GM19395 (cell line): ENCODE results near the gene ARRDC4.

Experiments
- ATAC-seq: cut with Tn5 transposase; IDR thresholded peaks from one replicate; pipeline ENCODE4 v1.9.1; 2021; ENCODE audit warnings: mild to moderate bottlenecking, moderate library complexity; ENCODE audit not compliant: unreplicated experiment

ARRDC4 gene

DNA sequence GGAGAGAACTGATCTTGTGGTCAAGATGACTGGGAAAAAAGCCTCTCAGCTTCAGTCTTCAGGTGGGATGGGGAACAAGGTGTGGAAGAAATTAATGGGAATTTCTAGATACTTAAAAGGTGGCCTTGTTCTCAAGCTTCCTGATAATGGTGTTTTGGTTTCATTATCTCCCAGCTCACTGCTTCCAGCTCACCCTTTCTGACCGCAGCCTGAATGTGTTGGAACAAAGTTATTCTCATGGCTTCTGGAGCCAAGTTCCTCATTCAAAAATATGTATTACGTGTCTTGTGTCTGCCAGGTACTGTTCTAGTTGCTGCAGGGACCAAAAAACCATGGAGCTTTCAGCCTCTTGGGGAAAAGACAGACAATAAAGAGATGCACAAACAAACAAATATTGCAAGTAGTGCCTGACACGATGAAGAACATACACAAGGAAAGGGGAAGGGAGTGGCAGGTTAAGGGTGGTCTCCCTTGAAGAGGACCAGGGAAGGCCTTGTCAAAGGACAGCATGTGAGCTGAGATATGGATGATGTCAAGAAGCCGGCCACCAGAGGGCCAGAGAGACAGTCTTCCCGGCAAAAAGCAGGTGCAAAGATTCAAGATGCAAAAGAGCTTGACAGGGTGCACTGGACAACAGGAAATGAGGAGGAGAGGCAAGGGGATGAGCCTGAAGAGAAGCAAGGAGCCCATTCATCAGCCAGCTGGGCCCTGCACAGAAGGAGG is 35.5 kb downstream of the ARRDC4 start:
- ATAC-seq: no peak

DNA sequence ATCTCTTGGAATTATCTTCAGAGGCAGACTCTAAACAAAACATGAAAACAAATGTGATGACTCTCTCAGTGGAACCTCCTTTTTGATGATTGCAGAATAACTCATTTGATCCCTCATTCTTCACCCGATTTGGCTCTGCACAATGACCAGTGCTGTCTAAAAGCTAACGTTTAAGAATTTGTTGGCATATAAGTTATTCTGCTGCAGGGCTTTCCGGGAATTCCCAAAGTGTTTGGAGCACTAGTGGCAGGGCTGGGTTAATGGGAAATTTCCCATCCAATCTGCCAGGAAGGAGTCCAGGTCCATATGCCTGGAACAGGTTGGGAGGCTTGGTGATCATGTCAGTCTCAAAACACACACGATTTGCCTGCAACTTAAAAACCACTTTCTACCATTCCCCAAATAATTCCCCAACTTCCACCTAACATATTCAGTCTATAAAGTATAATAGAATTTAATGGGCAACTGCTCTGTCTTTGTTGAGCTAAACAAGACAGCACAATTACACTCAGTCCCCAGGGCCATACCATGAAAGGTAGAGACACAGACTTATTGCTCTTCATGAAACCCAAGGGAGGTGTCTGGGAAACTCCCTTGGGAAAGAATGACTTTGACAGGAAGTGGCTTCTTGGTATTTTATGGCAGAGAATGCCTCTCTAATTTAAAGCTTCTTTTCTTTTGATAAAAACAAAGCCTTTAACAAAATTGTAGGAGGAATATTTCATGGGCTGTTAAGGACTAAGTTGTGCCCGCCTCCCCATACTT is 38.0 kb downstream of the ARRDC4 start:
- ATAC-seq: no peak

DNA sequence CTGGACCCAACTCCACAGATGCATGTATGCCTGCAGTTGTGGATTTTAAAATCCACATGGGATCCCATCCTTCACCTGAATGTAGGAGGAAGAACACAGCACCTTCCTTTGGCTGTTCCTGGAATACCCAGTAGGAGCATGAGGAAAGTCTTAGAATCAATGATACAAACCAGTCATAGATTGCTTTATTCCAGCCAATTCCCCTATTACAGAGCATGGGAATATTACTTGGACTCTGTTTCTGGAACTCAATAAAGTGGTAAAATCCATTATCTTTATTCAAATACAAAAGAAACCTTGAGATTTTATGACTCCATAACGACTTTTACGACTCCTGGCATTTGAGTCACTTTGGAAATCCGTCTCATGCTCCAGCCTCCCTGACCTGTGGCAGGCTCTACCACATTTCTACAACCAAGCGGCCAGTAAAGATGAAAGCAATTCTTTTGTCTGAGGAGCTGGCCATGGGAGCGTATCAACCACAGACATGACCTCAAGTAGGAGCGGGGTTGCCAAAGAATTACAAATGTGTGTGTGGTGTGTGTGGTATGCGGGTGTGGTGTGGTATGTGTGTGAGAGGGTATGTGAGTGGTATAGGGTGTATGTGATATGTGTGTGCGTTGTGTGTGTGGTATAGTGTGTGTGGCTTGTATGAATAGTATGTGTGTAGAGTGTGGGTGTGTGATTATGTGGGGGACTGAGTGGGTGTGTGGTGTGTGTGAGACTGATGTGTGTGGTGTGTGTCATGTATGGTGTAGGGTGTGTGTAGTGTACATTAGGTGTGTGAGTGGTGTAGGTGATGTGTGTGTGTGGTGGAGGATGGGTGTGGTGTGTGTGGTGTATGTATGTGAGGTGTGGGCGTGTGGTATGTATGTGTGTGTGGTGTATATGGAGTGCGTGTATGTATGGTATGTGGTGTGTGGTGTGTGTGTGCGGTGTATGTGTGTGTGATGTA is 40.0 kb downstream of the ARRDC4 start:
- no peak for ATAC-seq

DNA sequence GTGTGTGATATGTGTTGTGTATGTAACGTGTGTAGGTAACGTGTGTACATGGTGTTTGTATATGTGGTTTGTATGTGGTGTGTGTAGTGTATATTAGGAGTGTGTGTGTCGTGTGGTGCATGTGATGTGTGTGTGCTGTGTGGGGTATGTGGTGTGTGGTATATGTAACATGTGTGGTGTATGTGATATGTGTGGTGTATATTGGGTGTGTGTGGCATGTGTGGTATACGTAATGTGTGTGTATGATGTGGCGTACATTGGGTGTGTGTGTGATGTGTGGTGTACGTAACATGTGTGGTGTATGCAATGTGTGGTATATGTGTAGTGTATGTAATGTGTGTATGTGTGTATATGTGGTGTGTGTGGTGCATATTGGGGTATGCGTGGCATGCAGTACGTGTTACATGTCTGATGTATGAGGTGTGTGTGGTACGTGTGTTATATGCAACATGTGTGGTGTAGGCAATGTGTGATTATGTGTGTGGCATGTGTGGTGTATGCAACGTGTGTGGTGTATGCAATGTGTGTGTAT is 41.2 kb downstream of the ARRDC4 start:
- ATAC-seq: no peak

DNA sequence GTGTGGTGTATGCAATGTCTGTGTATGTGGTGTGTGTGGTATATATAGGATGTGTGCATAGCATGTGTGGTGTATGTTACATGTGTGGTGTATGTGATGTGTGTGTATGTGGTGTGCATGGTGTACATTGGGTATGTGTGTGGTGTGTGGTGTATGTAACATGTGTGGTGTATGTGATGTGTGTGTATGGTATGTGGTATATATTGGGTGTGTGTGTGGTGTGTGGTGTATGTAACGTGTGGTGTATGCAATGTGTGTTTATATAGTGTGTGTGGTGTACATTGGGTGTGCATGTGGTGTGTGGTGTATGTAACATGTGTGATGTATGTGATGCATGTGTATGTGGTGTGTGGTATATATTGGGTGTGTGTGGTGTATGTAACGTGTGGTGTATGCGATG is 41.9 kb downstream of the ARRDC4 start:
- no peak for ATAC-seq

DNA sequence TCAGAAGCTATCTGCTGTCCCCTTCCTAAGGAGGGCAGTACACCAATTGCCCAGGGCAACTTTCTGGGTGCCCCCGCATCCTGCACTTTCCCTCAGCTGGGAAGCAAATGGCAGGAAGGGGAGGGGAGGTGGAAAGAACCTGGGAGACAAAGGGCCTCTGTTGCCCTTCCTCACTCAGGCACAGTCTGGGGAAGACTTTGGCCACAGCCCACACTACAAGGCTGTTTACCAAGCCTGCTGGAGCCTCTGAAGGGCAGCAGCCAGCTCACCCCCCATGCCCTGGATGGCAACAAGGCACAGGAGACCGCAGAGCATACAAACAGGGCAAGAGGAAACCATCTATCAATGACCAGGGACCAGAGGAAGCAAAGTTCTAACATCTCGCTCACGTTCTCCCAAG is 42.4 kb downstream of the ARRDC4 start:
- no peak for ATAC-seq

DNA sequence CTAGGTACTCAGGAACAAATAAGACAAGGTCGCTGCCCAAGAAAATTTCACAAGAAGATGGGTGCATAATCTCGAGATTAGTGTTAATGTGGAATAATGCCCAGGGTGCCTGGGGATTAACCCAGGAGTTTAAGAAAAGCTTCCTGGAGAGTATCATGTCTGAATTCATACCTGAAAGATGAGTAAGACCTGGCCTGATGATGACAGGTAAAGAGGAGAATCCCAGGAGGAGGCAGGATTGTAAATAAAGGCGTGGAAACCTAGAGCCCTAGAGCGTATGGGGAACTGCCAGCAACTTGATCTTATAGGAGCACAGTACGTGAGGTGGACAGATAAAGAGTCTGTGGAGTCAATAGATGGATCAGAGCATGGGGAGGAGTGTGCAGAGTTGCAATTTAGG is 43.0 kb downstream of the ARRDC4 start:
- ATAC-seq: no peak

DNA sequence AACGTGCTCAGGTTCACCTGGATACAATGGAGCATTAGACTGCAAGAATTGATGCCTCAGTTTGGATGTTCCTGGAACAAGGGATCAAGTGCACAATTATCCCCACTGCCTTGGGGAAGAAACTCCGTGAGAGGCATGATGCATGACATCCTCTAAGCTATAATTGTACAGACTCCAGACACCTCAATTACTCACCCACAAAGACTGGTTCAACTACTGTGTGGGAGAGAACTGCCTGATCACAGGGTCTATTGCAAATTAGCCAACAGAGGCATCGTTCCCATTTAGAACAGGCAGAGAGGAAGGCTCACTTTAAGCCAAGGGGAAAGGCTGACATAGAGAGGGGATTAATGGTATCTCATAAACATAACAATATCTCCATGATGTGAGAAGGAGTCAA is 43.5 kb downstream of the ARRDC4 start:
- ATAC-seq: no peak

DNA sequence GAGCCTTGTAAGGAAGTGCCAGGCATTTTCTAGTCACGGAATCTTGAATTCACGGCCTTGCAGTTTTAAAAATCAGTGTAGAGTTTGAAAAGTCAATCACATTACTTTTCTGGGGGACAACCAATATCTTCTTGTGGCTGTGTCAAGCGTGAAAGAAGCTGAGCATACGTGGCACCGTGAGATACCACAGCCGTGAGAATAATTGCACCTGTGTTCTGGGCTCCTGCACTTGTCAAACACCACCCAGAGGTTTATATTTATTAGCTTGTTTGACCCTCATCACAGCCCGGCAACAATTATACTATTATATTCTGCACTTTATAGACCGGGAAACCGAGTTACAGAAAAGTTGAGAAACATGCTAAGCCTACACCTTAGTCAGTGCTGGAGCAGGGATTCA is 45.2 kb downstream of the ARRDC4 start:
- no peak for ATAC-seq

DNA sequence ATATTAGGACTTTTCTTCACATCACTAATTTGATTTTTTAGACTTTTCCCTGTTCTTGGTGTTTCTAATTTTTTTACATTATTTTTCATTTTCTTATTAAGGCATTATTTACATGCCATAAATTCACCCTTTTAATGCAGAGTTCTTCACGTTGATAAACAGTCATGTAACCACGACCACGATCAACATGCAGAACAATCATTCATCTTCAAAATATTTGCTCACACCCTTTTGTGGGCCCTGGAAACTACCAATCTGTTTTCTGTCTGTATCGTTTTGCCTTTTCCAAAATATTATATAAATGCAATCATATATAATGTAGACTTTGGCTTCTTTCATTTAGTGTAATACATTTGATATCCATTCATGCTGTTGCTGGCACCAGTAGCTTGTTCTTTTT is 48.7 kb downstream of the ARRDC4 start:
- no peak for ATAC-seq

DNA sequence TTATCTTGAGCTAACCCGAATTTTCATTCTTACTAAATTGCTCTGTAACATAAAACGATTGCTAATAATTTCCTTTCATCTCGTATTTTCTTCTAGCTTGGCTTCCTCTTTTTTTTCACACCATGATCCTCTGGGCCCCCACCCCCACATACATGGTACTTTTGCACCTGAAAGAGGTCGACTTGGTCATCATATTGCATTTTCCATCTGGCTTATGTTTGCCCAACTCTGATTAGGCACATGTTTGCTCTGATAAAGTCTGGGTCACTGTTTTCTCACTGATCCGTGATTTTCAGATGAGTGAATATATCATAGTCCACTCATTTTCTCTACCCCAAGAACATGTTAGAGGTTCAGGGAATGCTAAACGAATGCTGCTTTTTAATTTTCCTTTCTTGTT is 49.5 kb downstream of the ARRDC4 start:
- no peak for ATAC-seq

DNA sequence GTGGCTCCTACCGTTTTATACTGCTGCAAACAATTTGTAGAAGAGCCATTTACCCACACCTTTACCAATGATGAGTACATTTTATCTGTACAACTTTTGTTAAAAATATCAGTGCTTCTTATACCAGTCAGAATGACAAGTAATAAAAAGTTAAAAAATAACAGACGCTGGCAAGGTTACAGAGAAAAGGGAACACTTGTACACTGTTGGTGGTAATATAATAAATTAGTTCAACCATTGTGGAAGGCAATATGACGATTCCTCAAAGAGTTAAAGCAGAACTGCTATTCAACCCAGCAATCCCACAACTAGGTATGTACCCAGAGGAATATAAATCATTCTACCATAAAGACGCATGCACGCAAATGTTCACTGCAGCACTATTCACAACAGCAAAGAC is 51.9 kb downstream of the ARRDC4 start:
- ATAC-seq: no peak

DNA sequence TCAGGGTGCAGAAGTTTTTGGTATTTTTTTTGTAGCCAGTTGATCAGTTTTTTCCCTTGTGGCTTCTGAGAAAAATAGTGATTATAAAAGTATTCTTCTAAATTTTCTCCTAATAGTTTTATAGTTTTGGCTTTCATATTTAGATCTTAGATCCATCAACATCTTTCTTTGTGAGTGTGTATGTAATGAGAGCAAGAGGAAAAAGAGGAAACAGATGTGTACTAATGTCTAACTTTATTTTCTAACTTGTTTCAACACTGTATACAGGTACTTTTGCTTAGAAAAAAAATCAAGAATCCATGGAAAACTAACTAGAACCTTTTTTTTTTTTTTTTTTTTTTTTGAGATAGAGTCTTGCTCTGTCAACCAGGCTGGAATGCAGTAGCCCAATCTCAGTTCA is 53.1 kb downstream of the ARRDC4 start:
- ATAC-seq: no peak

DNA sequence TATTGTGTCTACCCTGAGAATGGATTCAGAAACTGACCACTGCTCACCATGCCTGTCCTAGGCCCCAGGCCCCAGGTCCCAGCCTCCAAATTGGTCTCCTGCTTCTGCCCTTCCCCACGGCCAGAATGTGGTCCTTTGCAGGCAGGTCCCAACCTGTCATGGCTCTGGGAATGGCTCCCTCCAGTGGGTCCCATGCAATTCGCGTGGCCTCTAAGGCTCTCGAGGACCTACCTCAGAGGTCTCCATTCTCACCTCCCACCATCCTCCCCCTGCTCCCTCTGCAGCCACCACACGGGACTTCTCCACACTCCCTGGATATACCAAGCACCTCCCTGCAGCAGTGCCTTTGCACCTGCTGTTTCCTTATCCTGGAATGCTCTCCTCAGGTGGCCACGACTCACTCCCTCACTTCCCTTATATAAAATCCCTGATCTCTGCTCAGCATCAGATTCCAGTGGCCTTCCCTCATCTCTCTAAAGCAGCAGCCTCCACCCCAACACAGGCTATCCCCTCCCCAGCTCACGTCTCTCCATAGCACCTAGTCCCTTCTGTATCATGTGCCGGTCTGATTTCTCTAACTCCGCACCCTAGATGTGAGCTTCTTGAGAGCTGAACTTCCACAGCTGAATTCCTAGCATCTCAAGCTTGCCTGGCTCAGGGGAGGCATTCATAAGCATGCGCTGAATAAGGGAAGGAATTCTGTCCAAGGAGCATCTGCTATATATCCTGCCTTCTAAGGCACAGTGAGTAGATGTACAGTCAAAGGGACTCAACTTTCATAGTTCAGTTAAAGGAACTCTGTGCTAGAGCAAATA is 56.9 kb downstream of the ARRDC4 start:
- no peak for ATAC-seq

DNA sequence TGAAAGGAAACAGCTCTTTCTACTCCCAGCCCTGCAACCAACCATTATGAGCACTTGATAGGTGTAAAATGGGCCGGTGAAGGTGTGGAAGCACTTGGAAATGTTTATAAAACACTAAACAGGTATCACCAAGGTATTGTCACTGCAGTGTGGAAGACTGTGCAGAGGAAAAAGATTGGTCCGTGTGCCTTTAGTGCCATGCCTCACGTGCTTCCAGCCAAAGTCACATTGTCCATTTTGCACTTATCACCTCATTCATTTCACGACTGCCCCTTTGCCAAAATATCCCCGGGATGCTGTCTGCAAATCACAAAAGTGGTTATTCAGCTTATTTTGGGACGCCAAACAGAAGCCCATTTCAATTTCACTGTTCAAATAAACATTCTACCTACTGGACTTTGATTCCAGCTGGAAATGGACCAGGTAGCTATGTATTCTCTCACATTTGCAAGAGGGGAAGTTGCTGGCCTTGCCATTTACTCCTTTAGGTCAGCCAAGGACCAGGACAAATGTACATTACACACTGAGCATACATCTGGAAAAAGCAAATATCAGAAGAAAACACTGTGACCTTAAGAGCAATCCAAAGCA is 58.4 kb downstream of the ARRDC4 start:
- ATAC-seq: no peak
